HEK293T (cell line): ENCODE results near the gene PGR.

Source experiments
- ARNT ChIP-seq: fragments of 450-650 bp; IDR thresholded peaks from 2 replicates; pipeline ENCODE4 v1.6.1; 2017; ENCODE audit warnings: mild to moderate bottlenecking
- BHLHE40 ChIP-seq: fragments of 450-650 bp; IDR thresholded peaks from 2 replicates; pipeline ENCODE4 v1.6.1; 2016; ENCODE audit warnings: mild to moderate bottlenecking, moderate library complexity, borderline replicate concordance
- ELF4 ChIP-seq: fragments of 450-650 bp; IDR thresholded peaks from 2 replicates; pipeline ENCODE4 v1.6.1; 2017; ENCODE audit warnings: antibody characterized with exemption
- FOXA1 ChIP-seq: fragments of 450-650 bp; IDR thresholded peaks from 2 replicates; pipeline ENCODE4 v1.6.1; 2016; ENCODE audit warnings: mild to moderate bottlenecking
- FOXK2 ChIP-seq: fragments of 450-650 bp; IDR thresholded peaks from 2 replicates; pipeline ENCODE4 v1.6.1; 2016; ENCODE audit warnings: mild to moderate bottlenecking
- LEF1 ChIP-seq: fragments of 450-650 bp; IDR thresholded peaks from 2 replicates; pipeline ENCODE4 v1.6.1; 2017; ENCODE audit warnings: mild to moderate bottlenecking, borderline replicate concordance
- SP1 ChIP-seq: fragments of 450-650 bp; IDR thresholded peaks from 2 replicates; pipeline ENCODE4 v1.6.1; 2017
- SUZ12 ChIP-seq: fragments of 450-650 bp; IDR thresholded peaks from 2 replicates; pipeline ENCODE4 v1.6.1; 2016; ENCODE audit warnings: mild to moderate bottlenecking
- TARDBP ChIP-seq: fragments of 450-650 bp; IDR thresholded peaks from 2 replicates; pipeline ENCODE4 v1.6.1; 2016
- ZNF384 ChIP-seq: fragments of 450-650 bp; IDR thresholded peaks from 2 replicates; pipeline ENCODE4 v1.6.1; 2016

- no peak for TF ChIP-seq FOXK2
- no peak for TF ChIP-seq ZNF384
- no peak for TF ChIP-seq SUZ12
- TF ChIP-seq FOXA1, result no peak
- TF ChIP-seq SP1, result no peak
- no peak for TF ChIP-seq BHLHE40
- no peak for TF ChIP-seq TARDBP
- TF ChIP-seq LEF1, result no peak
- no peak for TF ChIP-seq ARNT
- no peak for TF ChIP-seq ELF4
These were observed 97.9 kb downstream of the PGR start for GRCh38 chr11:101031713-101032112.
